PC-3 (cell line): ENCODE measurements around the gene PFKFB2.

Experiments
- CTCF ChIP-seq: fragments of 300-600 bp; sonication (generic); conservative IDR thresholded peaks from 2 replicates; pipeline ENCODE4 v1.5.1; 2017; ENCODE audit warnings: antibody characterized with exemption, low read depth, mild to moderate bottlenecking, low read length
- EZH2 ChIP-seq: fragments of 300-600 bp; sonication (generic); IDR thresholded peaks from one replicate; pipeline ENCODE4 v1.6.1; 2017; ENCODE audit warnings: antibody characterized with exemption, mild to moderate bottlenecking, low read length; ENCODE audit not compliant: unreplicated experiment
- EZH2phosphoT487 ChIP-seq: fragments of 300-600 bp; sonication (generic); IDR thresholded peaks from 2 replicates; pipeline ENCODE4 v1.6.1; 2018; ENCODE audit warnings: mild to moderate bottlenecking, antibody characterized with exemption, low read length, borderline replicate concordance

GRCh38 chr1:207067185-207067584 lies 14.1 kb downstream of the PFKFB2 start:
- TF ChIP-seq EZH2 (no peak), CTCF (no peak), EZH2phosphoT487 (no peak)
